GM10847 (cell line): ENCODE measurements around the gene PCSK4.

ENCODE experiments used
- POLR2A ChIP-seq: IDR thresholded peaks from 2 replicates; pipeline ENCODE4 v1.6.1; 2011; ENCODE audit not compliant: insufficient read length; ENCODE audit errors: extremely low read depth

Gene PCSK4

DNA sequence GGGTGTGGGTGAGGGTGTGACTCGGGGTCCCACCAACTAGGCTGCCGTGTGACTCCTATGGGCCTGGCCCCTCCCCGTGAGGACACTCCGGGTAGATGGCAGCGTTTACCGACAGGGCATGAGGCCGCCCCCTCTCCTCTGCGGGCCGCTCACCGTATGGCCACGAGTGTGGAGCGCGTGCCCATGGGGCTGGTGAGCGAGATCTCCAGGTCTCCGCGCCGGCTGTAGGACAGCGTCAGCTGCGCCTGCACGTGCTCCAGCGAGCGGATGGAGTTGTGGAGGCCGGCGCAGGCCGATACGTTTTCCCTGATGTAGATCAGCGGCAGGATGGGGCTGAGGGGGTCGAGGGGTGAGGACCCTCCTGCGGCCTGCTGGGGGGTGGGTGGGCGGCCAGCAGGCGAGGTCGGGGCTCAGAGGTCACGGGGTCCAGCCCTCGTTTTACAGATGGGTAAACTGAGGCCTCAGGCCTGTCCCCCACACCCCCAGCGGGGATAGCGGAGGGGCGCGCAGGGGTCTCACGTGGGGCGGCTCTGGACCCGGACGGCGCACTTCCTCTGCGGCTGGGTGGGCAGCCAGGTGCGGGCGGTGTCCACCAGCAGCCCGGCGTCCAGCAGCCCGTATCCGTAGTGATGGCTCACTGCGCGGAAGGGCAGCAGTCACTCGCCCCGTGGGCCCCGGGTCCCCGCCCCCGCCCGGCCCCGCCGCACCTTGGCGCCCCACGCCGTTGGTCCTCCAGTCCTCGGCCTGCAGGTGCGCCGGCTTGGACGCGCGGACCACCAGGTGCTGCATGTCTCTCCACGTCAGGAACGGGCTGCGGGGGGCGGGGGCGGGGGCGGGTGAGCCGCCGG is 6.8 kb downstream of the PCSK4 start:
- no peak for TF ChIP-seq POLR2A

- no peak for TF ChIP-seq POLR2A
Measured at GRCh38 chr19:1482361-1483130, 7.6 kb downstream of the PCSK4 start.

DNA sequence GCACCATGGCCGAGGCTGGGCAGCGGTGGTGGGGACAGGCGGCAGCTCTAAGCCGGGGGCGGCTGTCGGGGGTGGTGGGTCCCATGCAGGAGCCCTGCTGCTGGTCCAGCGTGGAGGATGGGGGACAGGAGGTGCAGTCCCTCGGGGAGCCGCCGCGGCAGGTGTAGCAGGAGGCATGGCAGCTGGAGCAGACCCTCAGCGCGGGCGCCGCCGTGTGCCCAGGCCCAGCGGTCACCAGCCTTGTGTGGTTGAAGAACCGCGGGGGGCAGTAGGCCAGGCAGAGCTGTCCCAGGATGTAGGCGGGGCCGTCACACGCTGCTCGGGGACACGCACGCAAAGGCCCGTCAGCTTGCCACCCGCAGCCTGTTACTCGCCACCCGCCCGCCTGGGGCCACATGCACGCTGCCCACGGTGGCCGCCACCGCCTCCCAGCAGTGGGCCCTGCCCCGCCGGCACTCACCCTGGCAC is 8.2 kb downstream of the PCSK4 start:
- TF ChIP-seq POLR2A: no peak

DNA sequence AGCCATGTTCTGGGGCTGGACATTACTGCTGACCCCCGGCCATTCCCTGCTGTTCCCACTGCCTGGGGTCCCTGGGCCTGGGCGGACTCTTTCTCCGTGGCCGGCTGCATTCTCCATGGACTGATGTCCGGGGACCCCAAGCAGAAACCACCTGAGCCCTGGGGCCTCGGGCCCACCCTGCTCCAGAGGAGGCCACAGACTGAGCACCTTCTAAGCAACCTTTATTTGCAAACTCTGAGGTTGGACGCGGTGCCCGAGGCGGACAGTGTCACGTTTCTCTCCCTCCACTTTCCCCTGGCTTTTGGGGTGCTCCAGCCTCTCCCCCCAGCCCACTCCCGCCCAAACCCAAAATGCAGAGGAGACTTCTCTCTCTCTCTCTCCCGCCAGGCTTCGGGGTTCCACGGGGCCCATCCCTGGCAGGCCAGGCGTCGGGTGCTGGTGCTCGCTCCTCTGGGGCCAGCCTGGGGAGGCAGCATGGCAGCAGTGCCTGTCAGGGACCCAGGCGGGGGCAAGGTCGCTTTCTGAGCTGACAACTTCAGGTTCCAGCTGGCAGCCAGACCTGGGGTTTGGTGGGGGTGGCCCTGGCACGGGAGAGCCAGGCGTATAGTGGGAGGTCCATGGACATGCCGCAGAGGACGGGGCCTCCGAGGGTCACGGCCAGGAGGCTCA is 8.8 kb downstream of the PCSK4 start:
- no peak for TF ChIP-seq POLR2A

DNA sequence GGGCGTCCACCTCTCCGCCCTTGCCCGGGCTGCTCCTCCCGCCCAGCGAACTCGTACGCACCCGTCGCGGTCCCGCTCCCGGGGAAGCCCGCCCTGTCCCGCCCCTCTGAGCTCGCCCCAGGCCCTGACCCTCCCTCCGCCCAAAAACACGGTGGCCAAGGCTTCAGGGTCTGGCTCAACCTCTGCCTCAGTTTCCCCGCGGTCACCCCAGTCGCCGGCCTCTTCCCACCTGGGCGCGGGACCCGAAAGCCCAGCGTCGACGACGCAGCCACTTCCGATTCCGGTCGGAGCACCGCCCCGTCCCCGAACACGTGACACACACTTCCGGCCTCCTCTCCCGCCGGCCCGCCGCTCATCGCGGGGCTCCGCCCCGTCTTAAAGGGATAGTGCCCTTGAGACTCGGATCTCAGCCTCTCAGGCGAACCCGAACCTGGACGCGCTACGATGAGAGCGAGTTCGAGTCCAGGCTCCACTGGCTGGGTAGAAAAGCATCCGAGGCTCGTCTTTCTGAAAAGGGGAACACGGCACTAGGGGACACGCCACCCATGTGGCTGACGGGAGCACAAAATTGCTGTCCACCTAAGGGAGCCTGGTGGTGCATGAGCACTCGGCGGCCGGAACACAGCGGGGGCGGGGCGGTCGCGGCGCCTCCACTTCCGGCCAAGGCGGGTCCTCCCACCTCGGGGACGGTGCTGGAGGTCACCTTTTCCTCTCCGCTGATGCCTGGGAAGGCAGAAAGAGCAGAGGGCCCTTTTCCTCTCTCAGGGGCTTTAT is 11.0 kb downstream of the PCSK4 start, which contains the start of gene C19orf25:
Gene C19orf25 (minus strand): TSS at position 282 of the 774 bp plus-strand sequence. CDS start 312 bp downstream, outside the sequence.
- TF ChIP-seq POLR2A: peak; percentile 93

DNA sequence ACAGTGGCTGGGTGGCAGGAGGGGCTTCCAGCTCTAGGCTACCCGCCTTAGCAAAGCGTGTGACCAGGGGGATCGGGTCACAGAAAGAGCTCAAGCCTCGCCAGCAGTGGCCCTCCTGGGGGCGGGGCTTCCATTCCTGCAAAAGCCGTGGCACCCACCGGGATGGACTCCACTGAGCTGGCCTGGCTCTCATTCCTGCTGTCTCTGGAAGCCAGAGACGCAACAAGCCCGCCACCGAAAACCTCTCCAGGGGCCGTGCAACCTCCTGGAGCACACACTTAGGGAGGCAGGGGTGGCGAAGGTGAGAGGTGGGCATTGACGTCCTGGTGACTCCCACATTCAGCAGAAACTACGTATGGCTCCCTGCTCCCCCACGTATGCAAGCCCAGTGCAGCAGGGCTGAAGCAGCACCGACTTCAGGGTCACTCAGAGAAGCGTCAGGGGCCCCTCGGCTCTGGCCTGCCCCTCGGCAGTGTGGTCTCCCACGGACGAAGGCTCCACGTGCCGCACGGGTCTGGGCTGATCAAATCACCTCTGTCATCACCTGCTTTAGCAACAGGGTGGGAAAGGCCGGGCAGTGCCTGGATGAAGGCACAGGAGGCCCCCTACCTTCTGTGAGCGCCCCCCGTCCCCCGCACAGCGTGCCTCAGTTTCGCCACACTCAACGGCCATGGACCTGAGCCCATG is 14.3 kb downstream of the PCSK4 start:
- no peak for TF ChIP-seq POLR2A

- TF ChIP-seq POLR2A: no peak
Measured at GRCh38 chr19:1474765-1475351, 15.3 kb downstream of the PCSK4 start.

DNA sequence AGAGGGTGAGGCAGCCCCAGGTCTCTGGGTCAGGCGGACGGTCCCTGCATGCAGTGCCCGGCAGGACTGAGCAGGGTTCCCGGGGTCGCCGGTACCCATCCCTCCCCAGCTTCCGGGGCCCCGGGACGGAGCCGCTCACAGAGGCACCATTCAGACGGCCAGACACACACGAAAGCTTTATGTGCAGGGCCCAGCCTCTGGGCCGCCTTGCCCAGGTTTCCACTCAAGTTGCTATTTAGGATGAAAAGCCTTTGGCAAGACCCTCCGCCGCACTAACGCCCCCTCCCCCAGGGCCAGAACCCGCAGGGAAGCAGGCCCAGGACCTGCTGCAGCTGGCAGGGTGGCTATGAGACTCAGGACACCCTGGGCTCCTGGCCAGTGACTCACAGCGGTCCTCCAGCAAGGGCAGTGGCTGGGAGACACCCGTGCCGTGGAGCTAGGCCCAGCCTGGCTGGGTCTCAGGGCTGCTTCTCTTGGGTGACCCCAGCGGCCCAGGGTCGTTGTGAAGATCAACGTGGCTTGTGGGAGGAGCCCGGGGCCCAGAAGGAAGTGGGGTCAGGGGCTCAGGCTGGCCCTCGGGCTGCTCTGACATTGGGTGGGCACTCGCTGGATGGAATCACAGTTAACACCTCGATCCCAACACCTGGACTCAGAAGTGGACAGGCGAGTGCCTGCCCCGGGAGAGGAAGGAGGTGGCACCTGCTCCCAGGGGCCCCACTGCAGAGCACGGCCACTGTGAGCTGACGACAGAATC is 16.0 kb downstream of the PCSK4 start:
- TF ChIP-seq POLR2A: no peak

DNA sequence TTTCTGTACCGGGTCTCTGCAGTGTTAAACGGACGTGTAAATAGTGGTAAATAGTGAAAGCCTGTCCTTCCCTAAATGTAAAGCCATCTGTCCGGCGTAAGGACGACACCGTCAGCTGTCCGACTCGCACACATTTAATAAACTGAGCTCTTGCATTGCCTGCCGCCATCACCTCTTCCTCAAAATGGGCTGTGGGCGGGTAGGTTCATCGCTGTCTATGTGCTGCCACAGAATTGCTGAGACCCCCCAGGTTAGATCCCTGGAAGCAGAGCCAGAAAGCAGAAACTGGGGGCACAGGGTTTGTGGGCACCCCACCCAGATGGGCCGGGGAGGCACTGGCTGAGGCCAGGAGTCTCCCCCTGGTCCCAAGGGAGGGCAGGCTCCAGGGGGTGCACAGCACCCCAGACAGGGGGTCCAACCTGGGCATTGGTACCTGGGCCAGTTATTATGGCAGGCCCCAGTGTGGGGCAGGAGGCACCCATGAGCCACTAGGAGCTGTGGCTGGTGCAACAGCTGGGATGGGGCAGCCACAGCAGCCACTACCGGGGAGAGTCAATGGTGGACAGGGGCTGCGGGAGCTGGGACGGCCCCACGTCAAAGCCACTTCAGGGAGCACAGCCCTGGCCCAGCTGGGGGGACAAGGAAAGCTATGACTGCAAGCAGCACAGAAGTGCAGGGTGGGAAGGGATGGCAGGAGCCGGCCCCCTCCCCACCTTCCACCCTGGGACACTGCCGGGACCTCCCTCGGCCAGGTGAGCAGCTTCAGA is 16.9 kb downstream of the PCSK4 start:
- no peak for TF ChIP-seq POLR2A

DNA sequence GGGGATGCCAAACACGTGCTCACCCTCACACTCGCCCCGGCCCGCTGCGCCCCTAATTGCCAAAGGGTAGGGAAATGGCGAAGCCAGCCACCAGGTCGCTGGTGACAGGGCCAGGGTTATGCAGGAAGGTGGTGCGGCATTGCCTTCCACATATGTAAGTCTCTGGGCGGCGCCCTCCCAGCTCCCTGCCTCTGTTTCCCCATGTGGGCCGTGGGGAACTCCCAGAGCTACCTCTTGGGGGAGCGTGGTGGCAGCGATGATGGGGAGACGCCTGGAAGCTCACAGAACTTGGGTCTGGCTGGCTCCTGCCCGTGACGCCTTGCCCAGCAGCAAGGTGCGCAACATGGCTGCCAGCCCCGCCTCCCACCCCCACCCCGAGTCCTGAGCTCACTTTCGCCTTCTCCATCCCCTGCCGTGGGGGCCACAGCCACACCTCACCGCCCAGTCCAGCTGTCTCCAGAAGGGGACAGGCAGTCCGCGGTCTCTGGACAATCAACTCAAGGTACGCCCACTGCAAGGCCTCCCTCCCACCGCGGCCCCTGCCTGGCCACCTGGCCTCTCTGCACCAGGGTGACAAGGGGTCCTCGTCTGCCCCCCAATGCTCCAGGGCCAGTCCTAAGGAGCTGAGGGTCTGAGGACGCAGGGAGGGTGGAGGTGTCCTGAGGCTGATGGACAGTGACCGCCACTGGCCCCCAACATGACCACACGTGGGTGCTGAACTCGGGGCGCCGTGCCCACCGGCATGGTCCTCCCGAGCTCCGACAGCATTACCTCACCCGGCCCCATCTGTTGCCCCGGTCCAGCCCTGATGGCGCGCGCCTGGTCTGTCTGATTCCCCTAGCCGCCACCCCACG is 17.7 kb downstream of the PCSK4 start:
- no peak for TF ChIP-seq POLR2A

- TF ChIP-seq POLR2A: no peak
Measured at GRCh38 chr19:1471515-1472160, 18.5 kb downstream of the PCSK4 start.
